Measurements from ENCODE around the gene ATAD3C. TPM values are rescaled to one million over a fixed set of nuclear protein-coding genes. Genes with fewer than 3 reads are reported as not detected.

The ATAD3C gene
- 0.67 TPM for polyA plus RNA-seq (2013, experiment 1 of 2)
- 0.63 TPM for polyA plus RNA-seq (2013, experiment 2 of 2)

- Histone ChIP-seq H3K36me3 (ENCODE audit: control insufficient read depth, insufficient read depth, low read length) (no peaks in the 10 kb centered on the region), H3K18ac (ENCODE audit: low read length) (no peak within 1 kb of the TSS), H2BK5ac (ENCODE audit: low read length) (no peak within 1 kb of the TSS), H3K79me1 (ENCODE audit: low read length) (no peaks in the 10 kb centered on the region), H2BK120ac (ENCODE audit: low read depth, low read length) (no peak within 1 kb of the TSS), H3K9ac (ENCODE audit: low read length) (no peak within 1 kb of the TSS), H3K56ac (ENCODE audit: low read length) (no peak within 1 kb of the TSS), H3K4ac (ENCODE audit: low read depth, low read length) (no peak within 1 kb of the TSS), H3K4me3 (ENCODE audit: low read length) (no peak within 1 kb of the TSS), H3K4me2 (ENCODE audit: low read length) (no peak within 1 kb of the TSS), H3K27me3 (ENCODE audit: insufficient read depth, low read length, poor library complexity) (no peaks in the 10 kb centered on the region), H3K27ac (ENCODE audit: low read depth, low read length) (no peak within 1 kb of the TSS), H2AK5ac (ENCODE audit: low read length) (no peak within 1 kb of the TSS), H3K79me2 (ENCODE audit: control insufficient read depth, insufficient read depth, low read length) (no peaks in the 10 kb centered on the region), H3K4me1 (ENCODE audit: control insufficient read depth, low read depth, low read length) (no peaks in the 10 kb centered on the region), H2BK15ac (replicated peaks; ENCODE audit: low read depth) (no peak within 1 kb of the TSS), H4K5ac (ENCODE audit: low read length) (no peak within 1 kb of the TSS), H4K8ac (ENCODE audit: low read depth, low read length) (no peak within 1 kb of the TSS), H3K23ac (ENCODE audit: low read length) (no peak within 1 kb of the TSS)
- no CpG with 5 or more reads among the region's 6 CpGs for WGBS (ENCODE audit: extremely low coverage, insufficient coverage, low lambda C conversion rate)
- no peak for DNase-seq
These were observed at the start of gene ATAD3C for GRCh38 chr1:1449099-1449739. Gene ATAD3C (plus strand): TSS chr1:1449689. CDS start chr1:1450684, 995 bp downstream.

- Histone ChIP-seq H3K79me1 (ENCODE audit: low read length) (peaks cover 35% of the 10 kb centered on the region), H3K4me3 (ENCODE audit: low read length) (peak overlapping the region; percentile 100), H3K4me2 (ENCODE audit: low read length) (peak overlapping the region; percentile 100), H3K18ac (ENCODE audit: low read length) (peak overlapping the region; percentile 13), H3K9ac (ENCODE audit: low read length) (peak overlapping the region; percentile 98), H3K27ac (ENCODE audit: low read depth, low read length) (no peak overlapping the region), H4K5ac (ENCODE audit: low read length) (no peak overlapping the region), H3K4me1 (ENCODE audit: control insufficient read depth, low read depth, low read length) (no peaks in the 10 kb centered on the region), H2BK120ac (ENCODE audit: low read depth, low read length) (no peak overlapping the region), H2AK5ac (ENCODE audit: low read length) (peak overlapping the region; percentile 87), H3K56ac (ENCODE audit: low read length) (peak overlapping the region; percentile 99), H3K23ac (ENCODE audit: low read length) (peak overlapping the region; percentile 100), H2BK15ac (replicated peaks; ENCODE audit: low read depth) (no peak overlapping the region), H3K4ac (ENCODE audit: low read depth, low read length) (no peak overlapping the region), H3K36me3 (ENCODE audit: control insufficient read depth, insufficient read depth, low read length) (peaks cover 24% of the 10 kb centered on the region), H4K8ac (ENCODE audit: low read depth, low read length) (no peak overlapping the region), H3K79me2 (ENCODE audit: control insufficient read depth, insufficient read depth, low read length) (peaks cover 38% of the 10 kb centered on the region), H3K27me3 (ENCODE audit: insufficient read depth, low read length, poor library complexity) (no peaks in the 10 kb centered on the region), H2BK5ac (ENCODE audit: low read length) (peak overlapping the region; percentile 39)
- no CpG with 5 or more reads among the region's 34 CpGs for WGBS (ENCODE audit: extremely low coverage, insufficient coverage, low lambda C conversion rate)
- DNase-seq = no peak
These were observed 49.5 kb upstream of the ATAD3C start for GRCh38 chr1:1399872-1400575.

- Histone ChIP-seq H4K8ac (ENCODE audit: low read depth, low read length) (no peak overlapping the region), H3K56ac (ENCODE audit: low read length) (peak overlapping the region; percentile 99), H3K4me3 (ENCODE audit: low read length) (peak overlapping the region; percentile 100), H3K4me1 (ENCODE audit: control insufficient read depth, low read depth, low read length) (no peaks in the 10 kb centered on the region), H2BK15ac (replicated peaks; ENCODE audit: low read depth) (no peak overlapping the region), H3K27me3 (ENCODE audit: insufficient read depth, low read length, poor library complexity) (no peaks in the 10 kb centered on the region), H3K27ac (ENCODE audit: low read depth, low read length) (no peak overlapping the region), H3K23ac (ENCODE audit: low read length) (no peak overlapping the region), H2BK120ac (ENCODE audit: low read depth, low read length) (no peak overlapping the region), H2BK5ac (ENCODE audit: low read length) (no peak overlapping the region), H3K4me2 (ENCODE audit: low read length) (peak overlapping the region; percentile 100), H3K79me2 (ENCODE audit: control insufficient read depth, insufficient read depth, low read length) (peaks cover 42% of the 10 kb centered on the region), H3K4ac (ENCODE audit: low read depth, low read length) (no peak overlapping the region), H3K9ac (ENCODE audit: low read length) (peak overlapping the region; percentile 98), H2AK5ac (ENCODE audit: low read length) (no peak overlapping the region), H4K5ac (ENCODE audit: low read length) (no peak overlapping the region), H3K79me1 (ENCODE audit: low read length) (peaks cover 36% of the 10 kb centered on the region), H3K18ac (ENCODE audit: low read length) (no peak overlapping the region), H3K36me3 (ENCODE audit: control insufficient read depth, insufficient read depth, low read length) (peaks cover 20% of the 10 kb centered on the region)
- DNase-seq = no peak
- no CpG with 5 or more reads among the region's 22 CpGs for WGBS (ENCODE audit: extremely low coverage, insufficient coverage, low lambda C conversion rate)
These were observed 48.7 kb upstream of the ATAD3C start for GRCh38 chr1:1400576-1401456.

GRCh38 chr1:1401457-1402010 is 48.0 kb upstream of the ATAD3C start:
- Histone ChIP-seq H2BK5ac (ENCODE audit: low read length) (no peak overlapping the region), H3K4me3 (ENCODE audit: low read length) (no peak overlapping the region), H4K5ac (ENCODE audit: low read length) (no peak overlapping the region), H3K27ac (ENCODE audit: low read depth, low read length) (no peak overlapping the region), H3K36me3 (ENCODE audit: control insufficient read depth, insufficient read depth, low read length) (peaks cover 20% of the 10 kb centered on the region), H3K4ac (ENCODE audit: low read depth, low read length) (no peak overlapping the region), H4K8ac (ENCODE audit: low read depth, low read length) (no peak overlapping the region), H3K23ac (ENCODE audit: low read length) (no peak overlapping the region), H3K79me1 (ENCODE audit: low read length) (peaks cover 41% of the 10 kb centered on the region), H2BK15ac (replicated peaks; ENCODE audit: low read depth) (no peak overlapping the region), H3K4me2 (ENCODE audit: low read length) (no peak overlapping the region), H3K56ac (ENCODE audit: low read length) (no peak overlapping the region), H3K9ac (ENCODE audit: low read length) (no peak overlapping the region), H2AK5ac (ENCODE audit: low read length) (no peak overlapping the region), H3K79me2 (ENCODE audit: control insufficient read depth, insufficient read depth, low read length) (peaks cover 49% of the 10 kb centered on the region), H3K27me3 (ENCODE audit: insufficient read depth, low read length, poor library complexity) (no peaks in the 10 kb centered on the region), H3K18ac (ENCODE audit: low read length) (no peak overlapping the region), H2BK120ac (ENCODE audit: low read depth, low read length) (no peak overlapping the region), H3K4me1 (ENCODE audit: control insufficient read depth, low read depth, low read length) (no peaks in the 10 kb centered on the region)
- WGBS (ENCODE audit: extremely low coverage, insufficient coverage, low lambda C conversion rate) = no CpG with 5 or more reads among the region's 7 CpGs
- DNase-seq = no peak

- no peaks in the 10 kb centered on the region for H3K4me1 ChIP-seq (ENCODE audit: control insufficient read depth, low read depth, low read length)
- no peak overlapping the region for H3K27ac ChIP-seq (ENCODE audit: low read depth, low read length)
- H2BK15ac ChIP-seq (replicated peaks; ENCODE audit: low read depth) = no peak overlapping the region
- no peak overlapping the region for H4K5ac ChIP-seq (ENCODE audit: low read length)
- peaks cover 36% of the 10 kb centered on the region for H3K79me1 ChIP-seq (ENCODE audit: low read length)
- no peak overlapping the region for H2AK5ac ChIP-seq (ENCODE audit: low read length)
- no peak overlapping the region for H4K8ac ChIP-seq (ENCODE audit: low read depth, low read length)
- WGBS (ENCODE audit: extremely low coverage, insufficient coverage, low lambda C conversion rate) = no CpG with 5 or more reads among the region's 20 CpGs
- DNase-seq = peak; percentile 86
- H3K23ac ChIP-seq (ENCODE audit: low read length) = no peak overlapping the region
- H3K4ac ChIP-seq (ENCODE audit: low read depth, low read length) = no peak overlapping the region
- H3K4me2 ChIP-seq (ENCODE audit: low read length) = no peak overlapping the region
- no peak overlapping the region for H3K56ac ChIP-seq (ENCODE audit: low read length)
- H3K79me2 ChIP-seq (ENCODE audit: control insufficient read depth, insufficient read depth, low read length) = peaks cover 47% of the 10 kb centered on the region
- no peak overlapping the region for H3K9ac ChIP-seq (ENCODE audit: low read length)
- H3K4me3 ChIP-seq (ENCODE audit: low read length) = no peak overlapping the region
- H2BK5ac ChIP-seq (ENCODE audit: low read length) = no peak overlapping the region
- no peaks in the 10 kb centered on the region for H3K27me3 ChIP-seq (ENCODE audit: insufficient read depth, low read length, poor library complexity)
- H3K18ac ChIP-seq (ENCODE audit: low read length) = no peak overlapping the region
- H2BK120ac ChIP-seq (ENCODE audit: low read depth, low read length) = no peak overlapping the region
- H3K36me3 ChIP-seq (ENCODE audit: control insufficient read depth, insufficient read depth, low read length) = peaks cover 16% of the 10 kb centered on the region
These were observed 47.2 kb upstream of the ATAD3C start for GRCh38 chr1:1402072-1402900.

All from mesendoderm (in vitro differentiated cells).